Inflammatory macrophage treated with lipopolysaccharide for 1 hour (primary cell): ENCODE measurements around the gene CHST3.

Experiments used
- DNase-seq, 2 donors: peaks; one replicate each; pipeline ENCODE4 v3.0.0-alpha.2; 2020 to 2022

Gene CHST3

DNA sequence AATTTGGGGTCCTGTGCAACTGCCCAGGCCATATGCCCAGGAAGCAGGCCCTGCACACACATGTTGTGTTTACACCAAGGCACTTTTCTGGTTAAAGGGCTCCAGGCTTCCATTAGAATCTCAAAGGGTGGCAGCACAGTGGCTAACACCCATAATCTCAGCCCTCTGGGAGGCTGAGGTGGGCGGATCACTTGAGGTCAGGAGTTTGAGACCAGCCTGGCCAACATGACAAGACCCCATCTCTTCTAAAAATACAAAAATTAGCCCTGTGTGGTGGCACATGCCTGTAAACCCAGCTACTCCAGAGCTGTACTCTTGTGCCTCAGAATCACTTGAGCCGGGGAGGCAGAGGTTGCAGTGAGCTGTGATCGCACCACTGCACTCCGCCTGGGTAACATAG lies 70.6 kb downstream of the CHST3 start:
- DNase-seq = no peak

DNA sequence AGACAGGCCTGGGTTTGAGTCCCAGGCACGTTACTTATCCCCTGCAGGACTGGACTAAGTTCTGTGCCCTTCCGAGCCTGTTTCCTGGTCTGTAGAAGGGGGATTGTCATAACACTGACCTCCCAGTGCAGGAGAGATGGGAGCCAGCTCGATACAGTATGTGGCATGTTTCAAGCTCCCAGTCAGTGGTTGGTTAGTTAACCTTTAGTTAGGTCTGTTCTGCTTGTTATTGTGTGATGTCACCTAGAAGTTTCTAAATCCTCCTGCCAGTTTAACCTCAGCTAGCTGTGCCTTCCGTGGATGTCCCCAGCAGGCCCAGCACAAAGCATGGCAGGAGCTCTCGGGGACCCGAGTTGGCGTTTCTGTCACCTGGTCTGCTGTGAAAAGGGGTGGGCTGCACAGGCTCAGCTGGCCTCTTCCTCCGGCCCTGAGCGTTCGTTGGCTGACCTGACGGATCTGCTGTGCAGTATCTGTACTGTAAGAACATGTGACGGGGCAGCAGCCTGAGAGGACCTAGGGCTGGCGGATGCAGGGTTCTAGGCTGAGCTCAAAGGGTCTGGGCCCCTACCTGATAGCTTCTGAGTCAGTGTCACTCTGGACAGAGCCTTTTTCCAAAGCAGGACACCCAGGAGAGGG lies 71.2 kb downstream of the CHST3 start:
- DNase-seq = no peak

DNA sequence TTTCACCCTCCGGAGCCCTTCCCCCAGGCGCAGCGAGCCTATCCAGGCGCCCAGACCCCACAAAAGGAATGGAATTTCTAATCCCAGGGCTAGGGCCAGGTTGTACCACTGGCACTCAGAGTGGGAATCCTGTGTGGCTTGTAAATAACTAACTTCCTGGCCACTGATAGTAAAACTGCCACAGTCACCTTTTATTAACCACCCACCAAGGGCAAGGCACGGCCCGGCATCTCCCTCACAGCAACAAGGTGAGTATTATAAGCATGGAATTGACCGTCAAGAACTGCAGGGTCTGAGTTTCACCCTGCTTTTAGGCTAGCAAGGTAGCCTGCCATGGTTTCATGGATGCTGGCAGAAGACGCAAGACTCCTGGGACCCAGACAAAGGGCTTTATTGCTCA lies 73.1 kb downstream of the CHST3 start:
- DNase-seq = no peak

DNA sequence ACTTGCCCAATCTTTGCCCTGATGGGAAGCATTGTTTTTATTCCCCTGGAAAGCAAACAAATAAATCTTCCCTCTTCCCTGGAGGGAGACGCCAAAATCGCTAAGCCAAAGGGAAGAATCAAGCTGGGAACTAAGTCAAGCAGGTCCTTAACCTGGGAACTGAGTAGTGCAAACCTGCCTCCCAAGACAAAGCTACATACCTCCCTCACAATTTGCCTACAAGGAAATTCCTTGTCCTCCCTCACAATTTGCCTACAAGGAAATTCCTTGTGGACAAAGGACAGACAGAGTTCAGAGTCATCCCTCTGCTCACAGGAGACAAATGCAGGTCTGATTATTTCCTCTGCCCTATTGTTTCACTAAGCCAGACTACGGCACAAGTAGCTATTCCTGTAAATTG lies 73.6 kb downstream of the CHST3 start:
- no peak for DNase-seq

DNA sequence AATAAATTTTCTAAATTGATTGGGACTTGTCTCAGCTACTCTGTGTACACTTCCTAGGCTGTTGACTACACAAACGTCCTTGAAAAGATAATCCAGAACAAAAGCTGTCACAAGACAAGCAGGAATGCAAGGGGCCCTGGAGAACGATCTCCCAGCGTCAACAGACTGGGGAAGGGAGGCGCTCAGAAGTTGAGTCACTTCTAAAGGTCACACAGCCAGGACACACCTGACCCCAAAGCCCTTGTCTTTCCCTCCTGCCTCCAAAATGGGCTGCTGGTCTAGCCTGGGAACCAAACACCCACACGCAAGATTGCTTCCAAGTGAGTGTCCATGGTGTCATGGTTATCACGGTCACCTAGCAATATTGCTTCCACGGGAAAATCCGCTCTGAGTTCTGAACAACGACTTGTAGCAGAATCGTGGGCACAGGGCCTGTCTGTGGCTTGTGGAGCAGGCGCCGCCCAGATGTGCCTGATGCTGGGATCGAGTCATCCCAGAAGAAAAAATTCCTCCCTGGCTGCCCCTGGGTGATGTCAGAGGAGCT lies 74.3 kb downstream of the CHST3 start:
- DNase-seq = no peak

DNA sequence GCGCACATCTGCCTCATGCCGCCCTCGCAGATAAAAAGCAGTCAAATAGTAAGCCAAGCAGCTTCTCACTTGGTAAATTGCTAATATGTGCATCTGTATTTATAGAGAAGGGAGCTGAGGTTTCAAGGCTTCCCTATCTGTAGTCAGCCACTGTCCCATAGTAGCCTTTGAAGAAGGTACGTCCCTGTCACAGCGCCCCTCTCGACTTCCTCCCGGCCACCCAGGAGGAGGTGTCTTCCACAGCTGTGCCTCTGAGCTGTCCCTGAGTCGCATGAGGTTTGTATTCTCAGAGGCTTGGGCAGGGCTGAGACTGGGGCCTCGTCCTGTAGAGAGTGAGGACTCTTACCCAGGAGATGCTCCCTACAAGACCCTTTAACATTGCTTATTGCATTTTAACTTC lies 75.2 kb downstream of the CHST3 start:
- DNase-seq = no peak

DNA sequence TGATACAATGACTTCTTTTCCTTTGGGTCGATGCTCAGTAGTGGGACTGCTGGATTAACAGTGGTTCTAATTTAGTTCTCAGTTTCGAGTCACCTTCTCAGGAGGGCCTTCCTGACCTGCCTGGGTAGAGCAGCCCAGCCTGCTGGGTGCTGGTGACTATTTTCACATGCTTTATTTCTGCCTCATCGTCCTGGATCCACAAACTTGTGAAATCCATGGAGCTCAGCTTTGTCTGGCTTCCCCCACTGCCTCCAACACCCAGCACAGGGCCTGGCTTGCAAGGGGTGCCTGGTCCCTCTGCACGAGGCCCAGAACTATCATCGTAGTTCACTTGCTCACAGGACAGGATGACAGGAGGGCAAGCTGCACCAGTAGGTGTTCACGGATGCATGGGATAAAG lies 77.3 kb downstream of the CHST3 start:
- DNase-seq = no peak

DNA sequence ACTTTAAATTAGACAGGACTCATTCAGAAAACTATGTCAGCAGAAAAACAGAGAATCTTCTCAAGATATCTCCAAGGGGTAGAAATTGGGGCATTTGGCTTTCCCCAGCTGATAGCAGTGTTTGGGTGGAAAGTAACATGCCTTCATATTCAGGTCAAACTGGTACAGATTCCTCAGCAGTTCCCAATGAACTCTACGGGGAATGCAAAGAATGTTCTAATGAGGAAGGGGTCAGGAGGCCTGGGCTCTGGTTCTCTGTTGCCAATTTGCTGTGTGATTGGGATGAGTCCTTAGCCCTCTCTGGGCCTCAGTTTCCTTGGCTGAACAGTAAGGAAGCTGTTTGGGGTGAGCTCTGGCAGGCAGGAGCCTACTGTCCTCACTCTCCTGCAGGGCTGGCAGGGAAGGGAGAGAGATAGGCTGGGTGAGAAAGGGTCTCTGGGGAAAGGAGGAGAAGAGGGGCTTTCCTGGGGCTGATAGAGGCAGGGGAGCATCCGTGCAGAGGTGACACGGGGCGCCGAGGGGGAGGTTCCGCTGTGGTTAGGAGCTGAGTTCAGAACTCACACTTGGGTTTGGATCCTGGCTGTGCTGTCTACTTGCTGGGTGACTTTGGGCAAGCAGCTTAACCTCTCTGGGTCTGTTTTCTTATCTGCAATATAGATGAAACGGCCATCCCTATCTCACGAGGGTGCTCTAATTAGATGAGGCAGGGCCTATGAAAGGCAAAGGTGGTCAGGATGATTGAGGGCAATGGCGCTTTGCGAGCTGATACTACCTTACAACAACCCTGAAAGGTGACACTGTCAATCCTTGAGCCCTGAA lies 79.0 kb downstream of the CHST3 start:
- no peak for DNase-seq

DNA sequence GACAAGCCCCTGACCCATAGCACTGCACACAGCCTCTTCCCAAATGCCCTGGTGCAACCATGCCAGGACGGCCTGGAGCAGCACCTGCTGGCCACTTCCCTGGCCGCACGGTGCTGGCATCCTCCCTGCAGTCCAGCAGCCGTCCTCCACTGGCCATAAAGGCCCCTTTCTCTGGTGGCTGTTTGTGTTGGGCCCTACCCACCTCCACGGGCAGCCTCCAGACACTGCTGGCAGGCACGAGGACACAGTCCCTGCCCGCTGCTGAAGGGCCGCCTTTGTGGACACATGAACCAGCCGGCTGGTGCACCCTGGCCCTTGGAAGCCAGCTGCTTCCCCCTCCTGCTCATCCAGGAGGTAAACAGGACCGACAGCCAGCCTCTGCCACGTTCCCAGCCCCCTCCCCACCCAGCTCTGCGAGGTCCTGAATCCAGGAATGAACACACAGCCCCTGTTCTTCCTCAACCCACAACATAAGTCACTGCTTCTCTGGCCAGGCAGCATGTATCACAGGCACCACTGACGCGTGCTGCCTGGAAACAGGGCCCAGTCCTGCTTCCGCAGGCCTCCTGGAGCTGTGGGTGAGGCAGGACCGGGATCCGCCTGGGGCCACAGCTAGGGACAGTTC lies 80.3 kb downstream of the CHST3 start:
- no peak for DNase-seq

DNA sequence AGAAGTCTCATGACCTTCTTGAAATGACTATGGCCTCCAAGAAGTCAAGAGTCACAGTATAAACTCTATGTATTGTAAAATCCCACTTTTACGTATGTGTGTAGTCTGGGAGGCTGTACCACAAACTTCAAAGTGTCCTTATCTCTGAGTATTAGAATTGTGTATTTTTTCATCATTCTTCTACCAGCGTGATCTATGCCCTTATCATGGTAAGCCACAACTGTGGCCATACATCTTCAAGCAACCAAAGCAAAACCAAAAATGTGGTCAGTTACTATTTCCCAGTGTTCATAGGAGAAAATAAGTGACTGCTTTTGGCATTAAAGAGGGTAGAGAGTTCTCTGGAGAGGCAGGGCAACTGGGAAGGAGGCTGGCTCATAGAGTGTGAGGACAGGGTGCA lies 81.4 kb downstream of the CHST3 start:
- DNase-seq = no peak

DNA sequence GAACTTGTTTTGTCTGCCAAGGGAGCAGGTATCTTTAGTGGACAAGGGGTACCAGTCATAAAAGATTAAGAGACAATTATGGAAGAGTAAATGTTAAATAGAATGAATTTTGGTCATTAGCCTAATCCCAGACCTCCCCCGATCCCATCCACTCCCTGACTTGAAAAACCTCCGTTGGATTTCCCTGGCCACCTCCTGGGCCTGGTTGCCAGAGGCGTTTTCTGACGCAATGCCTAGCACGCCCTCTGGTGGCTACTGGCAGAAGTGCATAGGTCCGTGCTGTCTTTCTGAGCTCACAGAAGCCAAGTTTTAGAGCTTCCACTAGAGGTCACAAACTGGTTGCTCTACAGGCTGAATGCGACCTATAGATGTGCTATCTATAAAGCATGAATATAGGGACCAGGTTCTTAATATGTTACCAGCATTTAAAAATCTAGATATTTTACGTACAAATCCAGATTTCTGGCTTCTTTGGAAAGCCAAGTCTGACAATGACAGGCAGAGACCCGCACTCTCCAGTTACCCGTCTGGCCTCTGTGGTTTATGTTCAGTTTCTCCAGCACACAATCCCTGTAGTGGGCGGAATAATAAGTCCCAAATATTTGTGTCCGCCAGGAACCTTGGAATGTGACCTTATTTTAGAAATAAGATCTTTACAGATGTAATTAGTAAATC lies 84.4 kb downstream of the CHST3 start:
- peak; percentile 81 to 99 for DNase-seq

DNA sequence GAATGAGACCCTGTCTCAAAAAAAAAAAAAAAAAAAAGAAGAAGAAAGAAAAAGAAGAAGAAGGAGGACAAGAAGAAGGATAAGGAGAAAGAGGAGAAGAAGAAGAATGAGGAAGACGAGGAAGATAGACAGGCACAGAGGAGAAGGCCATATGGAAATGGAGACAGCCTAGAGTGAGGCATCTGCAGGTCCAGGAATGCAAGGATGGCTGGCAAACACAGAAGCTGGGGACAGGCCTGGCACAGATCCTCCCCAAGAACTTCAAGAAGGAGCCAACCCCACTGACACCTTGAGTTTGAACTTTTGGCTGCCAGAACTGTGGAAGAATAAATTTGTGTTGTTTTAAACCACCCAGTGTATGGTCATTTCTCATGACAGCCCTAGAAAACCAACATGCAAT lies 85.3 kb downstream of the CHST3 start:
- no peak for DNase-seq

DNA sequence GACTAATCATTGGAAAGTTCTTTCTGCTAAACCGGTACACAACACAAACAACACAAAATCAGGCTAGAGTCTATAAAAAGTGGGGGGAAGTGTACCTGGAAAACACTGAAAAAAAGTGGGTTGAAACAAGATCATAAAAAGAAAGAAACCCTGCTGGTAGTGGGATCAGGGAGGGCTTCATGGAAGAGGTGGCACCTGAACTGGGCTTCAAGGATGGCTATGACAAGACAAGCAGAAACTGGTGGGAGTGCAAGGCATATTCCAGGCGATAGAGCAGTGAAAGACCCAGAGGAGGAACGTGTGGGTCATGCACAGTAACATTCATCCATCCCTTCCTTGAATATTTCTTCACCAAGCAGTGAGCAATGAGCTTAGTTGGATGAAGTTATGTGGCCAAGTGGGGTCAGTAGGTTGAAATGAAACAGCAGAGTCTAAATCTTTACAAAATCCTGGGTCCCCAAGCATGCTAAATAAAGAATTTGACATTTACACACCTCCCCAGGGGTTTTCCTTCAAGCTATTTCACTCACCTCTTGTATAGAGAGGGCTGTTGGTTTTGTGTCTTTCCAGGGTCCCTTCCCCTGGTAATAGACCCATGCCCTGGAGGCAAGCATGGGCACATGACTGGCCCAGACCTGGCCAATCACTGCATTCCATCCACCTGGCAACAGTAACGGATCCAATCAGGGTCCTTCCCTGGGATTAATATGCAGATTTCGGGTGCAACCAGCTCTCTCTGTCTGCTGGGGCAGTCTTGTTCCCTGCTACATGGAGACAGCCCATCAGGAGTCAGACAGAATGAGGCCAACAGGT lies 86.0 kb downstream of the CHST3 start:
- DNase-seq = no peak

DNA sequence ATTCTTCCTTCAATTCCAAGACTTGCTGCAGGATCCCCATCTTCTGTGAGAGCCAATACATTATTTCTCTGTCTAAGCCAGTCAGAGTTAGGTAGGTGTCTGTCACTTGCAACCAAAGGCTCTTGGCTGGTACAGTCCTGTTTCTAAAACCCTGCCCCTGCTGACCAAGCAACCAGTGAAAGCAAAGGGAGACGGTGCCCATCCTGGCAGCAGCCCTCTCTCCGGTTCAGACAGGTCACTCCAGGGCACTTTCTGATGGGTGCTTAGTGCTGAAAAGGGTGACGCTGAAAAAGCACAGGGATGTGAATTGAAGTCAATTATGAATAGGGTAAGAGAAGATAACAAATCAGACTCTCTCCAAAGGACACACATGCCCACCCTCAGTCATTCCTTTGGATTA lies 86.7 kb downstream of the CHST3 start:
- no peak for DNase-seq

DNA sequence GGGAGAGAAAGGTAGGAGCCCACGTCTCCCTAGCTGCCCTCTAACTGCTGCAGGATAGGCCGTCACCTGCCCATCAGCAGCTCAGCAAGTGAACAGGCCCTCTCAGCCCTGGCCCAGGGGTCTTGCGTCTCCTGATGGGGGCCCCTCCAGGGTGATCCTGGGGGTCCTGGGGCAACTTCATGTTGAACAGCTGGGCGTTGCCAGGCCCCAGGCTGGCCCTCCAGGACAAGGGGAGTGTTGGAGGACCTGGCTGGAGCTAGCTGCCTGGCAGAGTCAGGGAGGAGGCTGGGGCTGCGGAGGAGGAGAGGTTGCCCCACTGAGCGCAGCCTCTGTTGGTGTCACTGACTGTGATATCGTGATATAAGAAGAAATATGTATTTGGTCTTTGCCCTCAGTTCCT lies 89.5 kb downstream of the CHST3 start:
- DNase-seq = no peak

DNA sequence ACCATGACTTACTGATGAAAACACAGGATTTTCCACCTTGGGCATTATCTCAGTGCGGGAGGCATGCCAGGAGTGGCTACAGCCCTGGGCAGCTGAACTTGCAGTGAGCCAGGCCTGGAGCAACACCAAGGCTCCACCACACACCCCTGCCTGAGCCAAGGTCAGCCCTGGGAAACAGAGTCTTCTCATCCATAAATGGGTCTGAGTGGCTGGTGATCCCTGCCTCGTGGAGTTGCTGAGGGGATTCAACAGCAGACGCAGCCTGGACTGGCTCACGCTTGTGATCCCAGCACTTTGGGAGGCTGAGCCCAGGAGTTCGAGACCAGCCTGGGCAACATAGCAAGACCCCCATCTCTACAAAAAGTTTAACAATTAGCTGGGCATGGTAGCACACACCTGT lies 91.9 kb downstream of the CHST3 start:
- DNase-seq = no peak

DNA sequence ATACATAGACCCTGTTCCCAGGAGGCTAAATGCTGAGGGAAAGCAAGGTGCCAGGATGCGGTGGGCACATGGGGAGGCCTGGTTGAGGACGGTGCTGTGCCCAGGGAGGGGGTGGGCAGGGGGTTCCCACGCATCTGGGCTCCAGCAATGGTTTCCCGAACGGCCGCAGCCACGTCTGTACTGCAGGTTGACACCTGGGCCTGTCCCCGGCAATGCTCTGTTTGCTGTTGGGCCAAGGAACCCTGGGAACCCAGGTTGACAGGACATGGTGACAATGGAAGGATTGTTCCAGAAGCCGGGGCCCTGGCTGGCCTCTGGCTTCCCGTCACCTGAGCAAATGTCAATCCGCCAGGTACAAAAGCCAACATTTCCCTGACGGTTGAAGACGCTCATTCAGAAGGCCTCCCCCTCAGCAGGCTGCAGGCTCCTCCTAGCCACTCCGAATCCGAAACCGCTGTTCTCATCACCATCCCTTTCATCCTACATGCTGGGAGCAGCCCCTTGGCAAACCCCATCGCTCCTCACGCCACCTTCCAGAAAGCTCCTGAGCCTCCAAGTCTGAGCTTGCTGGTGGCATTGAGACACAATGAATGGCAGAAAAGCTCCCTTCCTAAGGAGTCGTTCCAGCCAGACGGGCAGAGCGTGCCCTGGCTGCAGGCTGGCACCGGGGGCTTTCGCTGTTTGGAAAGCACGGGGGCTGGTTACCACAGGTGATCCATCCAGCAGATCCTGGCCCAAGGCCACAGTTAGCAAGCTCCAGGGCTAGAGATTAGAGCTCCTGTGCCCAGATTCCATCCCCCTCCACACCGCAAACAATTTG lies 92.9 kb downstream of the CHST3 start:
- no peak for DNase-seq

DNA sequence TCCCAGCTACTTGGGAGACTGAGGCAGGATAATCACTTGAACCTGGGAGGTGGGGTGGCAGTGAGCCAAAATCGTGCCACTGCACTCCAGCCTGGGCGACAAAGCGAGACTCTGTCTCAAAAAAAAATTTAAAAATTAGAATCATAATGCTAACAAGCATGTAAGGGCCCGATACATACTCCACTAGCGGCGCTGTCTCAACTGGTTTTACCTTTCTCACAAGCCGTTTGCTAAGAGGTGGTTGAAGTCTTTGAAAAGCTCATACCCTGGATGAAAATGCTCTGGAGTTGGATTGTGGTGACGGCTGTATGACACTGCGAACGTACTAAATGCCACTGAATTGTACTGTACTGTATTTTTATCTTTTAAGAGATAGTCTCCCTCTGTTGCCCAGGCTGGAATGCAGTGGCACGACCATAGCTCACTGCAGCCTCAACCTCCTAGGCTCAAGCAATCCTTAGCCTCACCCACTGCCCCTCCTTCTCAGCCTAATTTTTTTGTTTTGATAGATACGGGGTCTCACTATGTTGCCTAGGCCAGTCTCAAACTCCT lies 94.2 kb downstream of the CHST3 start:
- no peak for DNase-seq

DNA sequence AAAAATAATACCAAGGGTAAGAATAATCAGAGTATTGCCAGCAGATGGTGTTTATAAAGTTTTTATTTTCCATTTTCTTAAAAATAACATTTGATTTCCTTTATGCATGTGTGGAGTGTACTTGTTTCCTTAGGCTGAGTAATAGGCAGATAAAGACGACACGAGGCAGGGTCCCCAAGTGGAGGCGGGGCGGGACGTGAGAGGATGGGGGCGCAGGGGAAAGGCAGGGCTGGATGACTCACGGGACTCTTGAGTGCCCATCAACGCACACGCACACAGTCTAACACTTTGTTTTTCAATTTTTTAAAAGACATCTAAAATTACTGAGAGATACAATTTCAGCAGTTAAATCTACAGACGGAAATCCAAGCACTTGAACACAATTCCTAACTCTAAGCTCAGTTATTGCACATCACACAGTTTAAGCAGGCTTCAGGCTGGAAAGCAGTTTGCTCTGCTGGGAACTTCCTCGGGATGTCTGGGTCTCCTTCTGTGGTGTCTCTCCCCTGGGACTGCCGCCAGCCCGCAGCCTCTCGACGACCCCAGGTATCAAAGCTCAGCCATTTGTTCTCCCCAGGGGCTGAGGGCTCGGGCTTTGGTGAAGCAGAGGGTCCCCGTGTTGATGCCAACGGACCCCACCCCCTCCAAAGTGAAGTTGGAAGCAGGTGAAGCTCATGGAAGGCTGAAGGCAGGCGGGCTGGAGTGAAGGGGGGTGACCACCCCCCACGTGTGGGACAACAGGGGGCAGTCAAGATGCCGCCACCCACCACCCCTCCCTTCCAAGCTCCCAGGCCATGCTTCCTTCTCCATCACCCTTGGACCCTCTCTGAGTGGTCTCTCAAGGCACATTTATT lies 95.0 kb downstream of the CHST3 start:
- DNase-seq = no peak
